Testis (tissue), 3 donors: ENCODE measurements around the gene CORO2B. TPM values are rescaled to one million over a fixed set of nuclear protein-coding genes. Genes with fewer than 3 reads are reported as not detected.

Source experiments
- DNase-seq: peaks from one replicate; pipeline ENCODE4 v3.0.0-alpha.2; 2019
- H3K27ac ChIP-seq, 2 donors: fragments of 200-600 bp; sonication (generic); one replicate each; pipeline ENCODE4 v1.5.1; 2019
- H3K27me3 ChIP-seq: fragments of 200-600 bp; sonication (generic); one replicate; pipeline ENCODE4 v1.5.1; 2019
- H3K36me3 ChIP-seq: fragments of 200-600 bp; sonication (generic); one replicate; pipeline ENCODE4 v1.5.1; 2017; ENCODE audit warnings: low read depth; ENCODE audit errors: missing control alignments
- H3K4me1 ChIP-seq: fragments of 200-600 bp; sonication (generic); one replicate; pipeline ENCODE4 v1.5.1; 2019
- H3K4me3 ChIP-seq, 2 donors: fragments of 200-600 bp; sonication (generic); one replicate each; pipeline ENCODE4 v1.5.1; 2017 to 2019
- H3K9me3 ChIP-seq: fragments of 200-600 bp; sonication (generic); one replicate; pipeline ENCODE4 v1.5.1; 2017
- CTCF ChIP-seq, 3 experiments: fragments of 450-650 bp in 2 of 3; fragments of 200-600 bp in 1 of 3; sonication (generic) in 1 of 3; IDR thresholded peaks; one replicate each; pipeline ENCODE4 v1.5.1; 2016 to 2019; ENCODE audit warnings: antibody characterized with exemption in 3 of 3, mild to moderate bottlenecking in 2 of 3, moderate library complexity in 1 of 3
- POLR2A ChIP-seq: fragments of 450-650 bp; IDR thresholded peaks from one replicate; pipeline ENCODE4 v1.6.1; 2017; ENCODE audit warnings: antibody characterized with exemption, mild to moderate bottlenecking, moderate library complexity
- WGBS, 2 donors: methylation state at CpG; one replicate each; pipeline ENCODE4 v1.1.5; 2018; 5-methylcytosine and 5-hydroxymethylcytosine counted together
- intact Hi-C: fragments of 100-400 bp; cut with DNase I; formaldehyde crosslinking; loops from one replicate; pipeline ENCODE4 v1.15.1; 2023; ENCODE audit warnings: low total_unique reads
- polyA plus RNA-seq: library from polyadenylated mRNA; stranded (reverse); fragments of 350-450 nt; fragmentation: Illumina TruSeq; extraction: RNeasy Lipid Tissue Mini Kit (QIAGEN cat#74804); gene quantifications from one replicate; pipeline ENCODE4 v1.2.3, GENCODE V29; 2014; ENCODE audit warnings: low read depth, low replicate concordance; ENCODE audit not compliant: insufficient read depth
- total RNA-seq, 2 donors: library from RNA; depleted of rRNA; stranded (reverse); fragments of >200 nt; gene quantifications; one replicate each; pipeline ENCODE4 v1.2.3, GENCODE V29; 2016

The CORO2B gene
- total and polyA plus RNA-seq, 3 donors from 2014 or later, result 1.4 to 4.3 (median 2.2) TPM

DNA sequence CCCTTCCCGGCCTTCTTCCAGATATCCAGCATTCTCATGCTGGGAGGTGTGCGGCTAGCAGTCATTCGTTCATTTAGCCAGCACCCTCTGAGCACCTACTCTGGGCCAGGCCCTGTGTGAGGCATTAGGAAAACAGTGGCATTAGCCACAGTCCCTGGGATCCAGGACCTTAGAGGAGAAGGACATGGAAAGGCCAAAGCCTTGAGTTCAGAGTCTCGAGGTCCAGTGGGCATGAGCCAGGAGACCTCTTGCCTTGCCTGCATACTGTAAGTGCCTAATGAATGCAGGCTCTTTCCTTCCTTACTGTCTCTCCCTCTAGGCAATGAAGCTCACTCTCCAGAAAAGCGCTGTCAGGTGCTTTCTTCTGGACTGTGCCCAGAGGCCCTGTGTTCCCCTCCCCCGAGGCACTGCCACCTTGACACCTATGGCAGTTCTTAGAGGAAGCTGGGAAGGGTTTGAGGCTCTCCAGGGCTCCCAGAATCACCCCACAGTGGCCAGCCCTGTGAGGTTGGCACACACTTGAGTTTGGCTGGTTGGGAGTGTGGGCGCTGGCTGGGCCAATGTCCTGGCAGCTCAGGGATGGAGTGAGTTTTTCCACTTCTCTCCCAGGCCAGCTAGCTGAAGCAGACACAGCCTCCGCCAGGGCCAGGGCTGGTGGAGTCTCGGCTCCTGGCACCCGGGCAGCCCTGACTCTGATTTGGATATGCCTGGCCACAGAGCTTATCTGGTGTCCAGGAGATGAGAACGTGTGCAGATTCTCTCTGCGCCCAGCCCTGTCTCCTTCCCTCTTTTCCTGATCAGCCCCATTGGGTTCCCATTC is 5.4 kb downstream of the CORO2B start:
- no peaks in the 10 kb centered on the region for H3K27me3 ChIP-seq
- DNase-seq, result no peak
- no peaks in the 10 kb centered on the region for H3K36me3 ChIP-seq
- WGBS, 2 donors, result 92 to 96% methylated on average over 5 to 12 of the region's 12 CpGs
- H3K4me3 ChIP-seq, result no peak overlapping the region
- intact Hi-C loops, result no loop called here
- H3K4me1 ChIP-seq, result peaks cover 3% of the 10 kb centered on the region
- no peak overlapping the region for H3K27ac ChIP-seq
- H3K9me3 ChIP-seq, result no peaks in the 10 kb centered on the region
- TF ChIP-seq CTCF (IDR thresholded peaks at IDR 0.05) (no peak), POLR2A (no peak)

DNA sequence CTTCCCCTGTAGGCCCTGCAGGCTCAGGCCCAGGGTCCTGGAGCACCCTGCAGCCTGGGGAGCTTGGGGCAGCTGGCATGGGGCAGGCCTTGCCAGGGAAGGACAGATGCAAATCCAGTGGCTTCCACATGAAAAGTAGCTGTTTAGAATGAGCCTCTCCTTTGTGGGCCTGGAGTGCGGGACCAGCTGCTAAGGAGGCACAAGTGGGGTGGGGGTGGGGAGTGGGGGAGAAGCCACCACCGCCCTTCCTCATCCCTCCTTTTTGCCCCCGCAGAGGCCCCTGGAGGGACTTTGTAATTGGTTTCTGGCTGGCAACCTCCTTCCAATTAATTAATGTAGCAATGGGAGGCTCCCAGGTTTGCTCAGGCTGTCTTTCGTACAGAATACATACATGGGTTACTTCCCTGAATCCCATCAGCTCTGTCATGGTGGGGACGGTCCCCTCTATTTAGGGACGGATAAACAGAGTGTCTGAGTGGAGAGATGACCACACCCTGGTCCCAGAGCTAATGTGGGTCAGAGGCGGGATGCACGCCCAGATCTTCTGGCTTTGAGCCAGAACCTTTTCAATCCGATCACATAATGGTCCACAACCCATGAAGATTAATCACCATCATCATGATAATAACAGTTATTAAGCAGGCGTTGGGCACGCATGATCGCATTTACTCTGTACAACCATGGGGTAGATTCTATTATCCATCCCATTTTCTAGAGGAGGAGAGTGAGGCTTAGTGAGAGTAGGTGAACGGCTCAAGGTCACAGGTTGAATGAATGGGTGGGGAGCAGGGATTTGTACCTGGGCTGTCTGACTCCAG is 6.2 kb downstream of the CORO2B start:
- Histone ChIP-seq H3K36me3 (no peaks in the 10 kb centered on the region), H3K9me3 (no peaks in the 10 kb centered on the region), H3K27me3 (no peaks in the 10 kb centered on the region), H3K27ac (no peak overlapping the region), H3K4me3 (no peak overlapping the region), H3K4me1 (peaks cover 5% of the 10 kb centered on the region)
- TF ChIP-seq POLR2A, result no peak
- TF ChIP-seq CTCF (IDR thresholded peaks at IDR 0.05), result no peak
- 78 to 83% methylated on average over 10 to 13 of the region's 13 CpGs for WGBS, 2 donors
- DNase-seq, result no peak
- intact Hi-C loops, result no loop called here

- WGBS, 2 donors, result 86 to 88% methylated on average over 8 of the region's 8 CpGs
- no peak for DNase-seq
- peaks cover 5% of the 10 kb centered on the region for H3K4me1 ChIP-seq
- no peak overlapping the region for H3K4me3 ChIP-seq
- no peaks in the 10 kb centered on the region for H3K27me3 ChIP-seq
- intact Hi-C loops, result no loop called here
- TF ChIP-seq POLR2A (no peak), CTCF (IDR thresholded peaks at IDR 0.05) (no peak)
- H3K36me3 ChIP-seq, result no peaks in the 10 kb centered on the region
- H3K27ac ChIP-seq, result no peak overlapping the region
- no peaks in the 10 kb centered on the region for H3K9me3 ChIP-seq
Observed at GRCh38 chr15:68585574-68586273, 6.9 kb downstream of the CORO2B start.

GRCh38 chr15:68586274-68586961 is 7.6 kb downstream of the CORO2B start:
- no peaks in the 10 kb centered on the region for H3K9me3 ChIP-seq
- no peaks in the 10 kb centered on the region for H3K27me3 ChIP-seq
- H3K36me3 ChIP-seq, result no peaks in the 10 kb centered on the region
- intact Hi-C loops, result no loop called here
- WGBS, 2 donors, result 78 to 82% methylated on average over 6 to 8 of the region's 8 CpGs
- no peak for DNase-seq
- no peak overlapping the region for H3K4me3 ChIP-seq
- TF ChIP-seq POLR2A, result no peak
- TF ChIP-seq CTCF (IDR thresholded peaks at IDR 0.05), result no peak
- no peak overlapping the region for H3K27ac ChIP-seq
- H3K4me1 ChIP-seq, result peaks cover 5% of the 10 kb centered on the region
